Panc1 (cell line): ENCODE results near the gene DZIP1.
"Not testable (repeated sequence)": the region's sequence is repeated elsewhere in the genome, so short reads cannot be mapped to it uniquely, and the experiment has no call there.

Source experiments
- TF ChIP-seq, protein P1 (sequence below): fragments of 450-650 bp; IDR thresholded peaks from 2 replicates; pipeline ENCODE4 v1.5.1; 2017; ENCODE audit warnings: mild to moderate bottlenecking
- TF ChIP-seq, protein P2 (sequence below), 2 experiments: IDR thresholded peaks; 2 replicates each; pipeline ENCODE4 v1.6.1; 2011 to 2012; ENCODE audit warnings: low read depth in 2 of 2, control low read depth in 1 of 2, low read length in 1 of 2, mild to moderate bottlenecking in 1 of 2, moderate library complexity in 1 of 2; ENCODE audit not compliant: insufficient read depth in 1 of 2

DNA sequence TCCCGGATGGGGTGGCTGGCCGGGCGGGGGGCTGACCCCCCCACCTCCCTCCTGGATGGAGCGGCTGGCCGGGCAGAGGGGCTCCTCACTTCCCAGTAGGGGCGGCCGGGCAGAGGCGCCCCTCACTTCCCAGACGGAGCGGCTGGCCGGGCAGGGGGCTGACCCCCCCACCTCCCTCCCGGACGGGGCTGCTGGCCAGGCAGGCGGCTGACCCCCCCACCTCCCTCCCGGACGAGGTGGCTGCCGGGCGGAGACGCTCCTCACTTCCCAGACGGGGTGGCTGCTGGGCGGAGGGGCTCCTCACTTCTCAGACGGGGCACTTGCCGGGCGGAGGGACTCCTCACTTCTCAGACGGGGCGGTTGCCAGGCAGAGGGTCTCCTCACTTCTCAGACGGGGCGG lies 46.5 kb upstream of the DZIP1 start:
- TF ChIP-seq, protein P1, sequence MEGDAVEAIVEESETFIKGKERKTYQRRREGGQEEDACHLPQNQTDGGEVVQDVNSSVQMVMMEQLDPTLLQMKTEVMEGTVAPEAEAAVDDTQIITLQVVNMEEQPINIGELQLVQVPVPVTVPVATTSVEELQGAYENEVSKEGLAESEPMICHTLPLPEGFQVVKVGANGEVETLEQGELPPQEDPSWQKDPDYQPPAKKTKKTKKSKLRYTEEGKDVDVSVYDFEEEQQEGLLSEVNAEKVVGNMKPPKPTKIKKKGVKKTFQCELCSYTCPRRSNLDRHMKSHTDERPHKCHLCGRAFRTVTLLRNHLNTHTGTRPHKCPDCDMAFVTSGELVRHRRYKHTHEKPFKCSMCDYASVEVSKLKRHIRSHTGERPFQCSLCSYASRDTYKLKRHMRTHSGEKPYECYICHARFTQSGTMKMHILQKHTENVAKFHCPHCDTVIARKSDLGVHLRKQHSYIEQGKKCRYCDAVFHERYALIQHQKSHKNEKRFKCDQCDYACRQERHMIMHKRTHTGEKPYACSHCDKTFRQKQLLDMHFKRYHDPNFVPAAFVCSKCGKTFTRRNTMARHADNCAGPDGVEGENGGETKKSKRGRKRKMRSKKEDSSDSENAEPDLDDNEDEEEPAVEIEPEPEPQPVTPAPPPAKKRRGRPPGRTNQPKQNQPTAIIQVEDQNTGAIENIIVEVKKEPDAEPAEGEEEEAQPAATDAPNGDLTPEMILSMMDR, result not testable (repeated sequence)
- TF ChIP-seq, protein P2, sequence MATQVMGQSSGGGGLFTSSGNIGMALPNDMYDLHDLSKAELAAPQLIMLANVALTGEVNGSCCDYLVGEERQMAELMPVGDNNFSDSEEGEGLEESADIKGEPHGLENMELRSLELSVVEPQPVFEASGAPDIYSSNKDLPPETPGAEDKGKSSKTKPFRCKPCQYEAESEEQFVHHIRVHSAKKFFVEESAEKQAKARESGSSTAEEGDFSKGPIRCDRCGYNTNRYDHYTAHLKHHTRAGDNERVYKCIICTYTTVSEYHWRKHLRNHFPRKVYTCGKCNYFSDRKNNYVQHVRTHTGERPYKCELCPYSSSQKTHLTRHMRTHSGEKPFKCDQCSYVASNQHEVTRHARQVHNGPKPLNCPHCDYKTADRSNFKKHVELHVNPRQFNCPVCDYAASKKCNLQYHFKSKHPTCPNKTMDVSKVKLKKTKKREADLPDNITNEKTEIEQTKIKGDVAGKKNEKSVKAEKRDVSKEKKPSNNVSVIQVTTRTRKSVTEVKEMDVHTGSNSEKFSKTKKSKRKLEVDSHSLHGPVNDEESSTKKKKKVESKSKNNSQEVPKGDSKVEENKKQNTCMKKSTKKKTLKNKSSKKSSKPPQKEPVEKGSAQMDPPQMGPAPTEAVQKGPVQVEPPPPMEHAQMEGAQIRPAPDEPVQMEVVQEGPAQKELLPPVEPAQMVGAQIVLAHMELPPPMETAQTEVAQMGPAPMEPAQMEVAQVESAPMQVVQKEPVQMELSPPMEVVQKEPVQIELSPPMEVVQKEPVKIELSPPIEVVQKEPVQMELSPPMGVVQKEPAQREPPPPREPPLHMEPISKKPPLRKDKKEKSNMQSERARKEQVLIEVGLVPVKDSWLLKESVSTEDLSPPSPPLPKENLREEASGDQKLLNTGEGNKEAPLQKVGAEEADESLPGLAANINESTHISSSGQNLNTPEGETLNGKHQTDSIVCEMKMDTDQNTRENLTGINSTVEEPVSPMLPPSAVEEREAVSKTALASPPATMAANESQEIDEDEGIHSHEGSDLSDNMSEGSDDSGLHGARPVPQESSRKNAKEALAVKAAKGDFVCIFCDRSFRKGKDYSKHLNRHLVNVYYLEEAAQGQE (IDR thresholded peaks at IDR 0.05; ENCODE audit: insufficient read depth in 1 of 2, low read depth in 2 of 2, low read length in 1 of 2), result not testable (repeated sequence)
